Measurements from ENCODE around the gene KANSL1L.

Gene KANSL1L

DNA sequence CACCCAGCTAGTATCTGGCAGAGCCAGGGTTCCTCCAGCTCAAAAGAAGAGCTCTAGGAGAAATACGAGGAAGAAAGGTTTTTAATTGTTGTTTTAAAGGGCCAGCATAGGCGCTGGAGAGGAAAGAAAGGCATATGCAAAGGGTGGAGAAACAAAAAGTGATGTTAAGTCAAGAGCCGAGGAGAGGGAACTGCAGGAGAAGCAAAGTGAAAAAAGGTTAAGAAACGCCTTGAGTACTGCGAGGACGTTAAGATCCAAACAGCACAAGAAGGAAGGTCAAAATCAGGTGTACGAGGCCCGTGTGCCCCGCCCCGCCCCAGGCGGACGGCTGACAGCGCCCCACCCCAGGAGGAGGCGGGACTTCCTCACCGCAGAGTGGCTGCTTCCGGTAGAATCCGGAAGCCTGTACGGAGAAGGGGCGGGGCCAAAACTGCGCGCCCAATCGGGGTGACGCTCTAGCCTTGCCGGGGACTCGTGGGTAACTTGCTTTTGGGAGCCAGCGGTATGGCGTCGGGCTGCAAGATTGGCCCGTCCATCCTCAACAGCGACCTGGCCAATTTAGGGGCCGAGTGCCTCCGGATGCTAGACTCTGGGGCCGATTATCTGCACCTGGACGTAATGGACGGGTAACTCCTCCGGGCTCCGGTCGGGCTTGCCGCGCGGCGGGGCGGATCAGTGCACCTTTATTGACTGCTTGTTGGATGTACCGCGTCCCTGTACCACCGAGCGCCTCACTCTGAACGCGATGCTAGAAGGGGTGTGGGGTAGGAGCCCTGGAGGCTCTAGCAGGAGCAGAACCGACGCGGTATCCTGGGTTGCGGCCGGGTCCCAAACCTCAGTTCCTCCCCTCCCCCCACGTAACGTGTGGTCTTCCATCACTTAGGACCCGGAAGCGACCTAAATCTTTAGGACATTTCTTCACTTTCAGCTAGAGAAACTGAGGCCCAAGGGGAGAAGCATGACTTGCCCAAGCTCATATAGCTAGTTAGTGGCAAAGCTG is 168.8 kb downstream of the KANSL1L start, which contains the start of gene RPE:
RPE (plus strand) TSS at position 481 of the 1,000 bp plus-strand sequence; CDS start at position 505, 24 bp downstream.
- DNase-seq (ENCODE audit: low read depth in 1 of 2, low spot score in 1 of 2) = peak; percentile 93 to 97

DNA sequence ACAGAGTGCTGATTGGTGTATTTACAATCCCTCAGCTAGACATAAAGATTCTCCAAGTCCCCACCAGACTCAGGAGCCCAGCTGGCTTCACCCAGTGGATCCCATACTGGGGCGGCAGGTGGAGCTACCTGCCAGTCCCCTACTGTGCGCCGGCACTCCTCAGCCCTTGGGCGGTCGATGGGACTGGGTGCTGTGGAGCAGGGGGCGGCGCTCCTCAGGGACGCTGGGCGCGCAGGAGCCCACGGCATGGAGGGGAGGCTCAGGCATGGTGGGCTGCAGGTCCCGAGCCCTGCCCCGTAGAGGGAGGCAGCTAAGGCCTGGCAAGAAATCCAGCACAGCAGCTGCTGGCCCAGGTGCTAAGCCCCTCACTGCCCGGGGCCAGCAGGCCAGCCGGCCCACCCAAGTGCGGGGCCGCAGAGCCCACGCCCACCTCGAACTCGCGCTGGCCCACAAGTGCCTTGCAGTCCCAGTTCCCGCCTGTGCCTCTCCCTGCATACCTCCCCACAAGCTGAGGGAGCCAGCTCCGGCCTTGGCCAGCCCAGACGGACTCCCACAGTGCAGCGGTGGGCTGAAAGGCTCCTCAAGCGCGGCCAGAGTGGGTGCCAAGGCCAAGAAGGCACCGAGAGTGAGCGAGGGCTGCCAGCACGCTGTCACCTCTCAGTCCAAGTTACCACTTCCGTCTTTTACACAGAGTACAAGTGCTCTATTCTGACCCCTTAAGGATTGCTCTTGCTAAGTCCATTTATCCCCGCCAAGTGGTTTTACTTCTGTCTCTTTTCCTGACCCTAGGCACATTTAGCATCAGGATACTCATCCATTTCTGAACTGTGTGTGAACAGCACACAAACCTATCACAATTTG is 170.5 kb downstream of the KANSL1L start:
- no peak for DNase-seq (ENCODE audit: low read depth in 1 of 2, low spot score in 1 of 2)

DNA sequence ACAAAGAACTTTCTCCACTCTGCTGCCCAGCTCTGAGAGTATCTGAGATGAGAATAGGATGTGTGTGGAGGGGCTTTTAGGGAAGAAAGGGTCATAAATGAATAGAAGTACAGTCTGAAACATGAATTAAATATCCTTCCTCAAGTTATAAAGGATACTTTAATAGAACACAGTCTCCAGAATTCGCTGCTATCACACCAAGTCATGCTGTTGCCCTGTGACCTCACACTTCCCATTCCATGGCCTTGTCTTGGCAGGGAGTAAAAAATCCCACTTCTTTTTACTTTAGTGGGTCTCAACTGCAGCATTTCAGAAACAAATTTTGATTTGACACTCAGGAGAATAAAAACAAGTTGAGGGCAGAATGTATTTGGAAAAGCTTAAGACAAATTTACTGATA is 172.6 kb downstream of the KANSL1L start:
- DNase-seq (ENCODE audit: low read depth in 1 of 2, low spot score in 1 of 2) = no peak

DNA sequence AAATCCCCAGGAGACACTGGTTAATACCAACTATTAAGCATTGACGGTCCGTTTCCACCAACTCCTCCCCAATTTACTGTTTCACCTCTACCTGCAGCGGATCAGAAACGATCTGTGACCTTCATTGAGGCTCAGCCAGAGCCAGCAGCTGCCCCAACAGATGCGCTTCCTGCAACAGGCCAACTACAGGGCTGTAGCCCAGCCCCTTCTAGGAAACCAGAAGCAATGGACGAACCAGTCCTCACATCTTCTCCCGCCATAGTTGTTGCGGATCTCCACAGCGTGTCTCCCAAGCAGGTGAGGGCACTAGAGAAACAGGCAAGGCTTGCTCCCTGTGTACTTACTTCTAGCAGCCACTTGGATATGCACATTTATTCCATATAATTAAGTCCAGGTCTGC is 177.2 kb downstream of the KANSL1L start:
- no peak for DNase-seq (ENCODE audit: low read depth in 1 of 2, low spot score in 1 of 2)

DNA sequence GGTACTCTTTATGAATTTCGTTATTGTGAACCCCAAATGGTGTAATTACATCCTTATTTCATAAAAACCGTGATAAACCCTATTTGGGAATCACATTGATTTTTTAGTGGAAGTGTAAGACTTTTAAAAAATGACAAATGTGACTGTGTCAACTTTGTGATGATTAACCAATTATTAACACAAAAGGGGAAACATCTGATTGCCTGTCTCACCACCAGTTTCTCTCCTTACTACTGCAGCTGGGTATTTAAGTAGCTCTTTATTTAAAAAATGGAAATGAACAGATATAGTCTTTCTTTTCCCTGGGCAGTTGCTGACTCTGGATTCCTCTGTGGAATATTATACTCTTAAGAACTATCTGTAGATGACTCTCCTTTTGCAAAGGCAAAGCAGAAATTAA is 180.4 kb downstream of the KANSL1L start:
- no peak for DNase-seq (ENCODE audit: low read depth in 1 of 2, low spot score in 1 of 2)

DNA sequence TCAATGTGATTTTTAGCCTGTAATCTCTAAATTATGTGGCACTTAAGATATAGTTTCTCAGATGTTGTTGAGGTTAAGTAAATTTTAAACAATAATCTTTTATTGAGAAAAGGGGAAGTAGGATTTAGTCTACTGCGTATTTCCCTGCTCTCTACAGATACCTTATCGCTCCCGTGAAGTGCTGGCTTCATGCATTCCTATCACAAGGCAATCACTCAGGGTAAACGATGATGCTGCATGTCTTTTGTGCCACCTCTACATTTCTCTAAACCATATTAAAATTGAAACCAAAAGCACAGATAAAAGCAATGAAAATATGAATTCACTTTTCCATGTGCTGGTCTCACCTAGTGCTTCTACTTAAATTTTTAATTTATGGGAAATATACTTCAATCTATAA is 183.2 kb downstream of the KANSL1L start:
- DNase-seq (ENCODE audit: low read depth in 1 of 2, low spot score in 1 of 2) = no peak

DNA sequence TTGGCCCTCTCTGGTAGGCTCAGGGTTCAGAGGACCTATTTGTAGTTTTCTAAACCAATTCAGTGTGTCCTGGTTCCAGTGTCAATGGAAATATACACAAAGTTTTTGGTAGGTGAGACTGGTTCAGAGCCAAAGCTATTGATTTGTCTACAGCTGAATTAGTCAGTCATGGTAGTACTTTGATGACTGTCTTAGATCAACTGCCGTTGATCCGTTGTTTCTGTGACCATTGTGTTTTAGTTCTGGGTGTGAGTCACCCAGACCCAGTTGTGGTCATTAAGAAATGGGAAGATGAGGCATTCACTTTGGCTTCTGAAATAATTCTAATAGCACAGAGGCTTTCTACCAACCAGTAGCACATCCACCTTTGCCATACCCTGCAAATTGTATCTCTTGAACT is 184.8 kb downstream of the KANSL1L start:
- DNase-seq (ENCODE audit: low read depth in 1 of 2, low spot score in 1 of 2) = no peak

DNA sequence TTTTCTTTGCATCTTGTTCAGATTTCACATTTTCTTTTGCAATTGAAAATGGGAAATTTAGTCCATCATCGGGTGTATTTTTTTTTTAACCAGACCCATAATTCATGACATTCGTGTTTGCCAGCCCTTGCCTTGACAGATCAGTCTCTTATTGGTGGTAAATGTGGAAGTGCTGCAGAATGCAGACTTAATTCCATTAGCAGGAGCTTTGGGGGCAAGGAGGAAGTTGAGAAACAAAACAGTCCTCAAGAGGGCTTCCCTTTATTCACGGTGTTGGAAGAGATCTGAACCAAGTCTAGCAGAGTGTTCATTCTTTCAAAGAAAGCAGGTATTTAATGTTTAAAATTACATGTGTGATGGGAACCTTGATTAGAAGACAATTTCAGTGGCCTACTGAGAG is 185.3 kb downstream of the KANSL1L start:
- DNase-seq (ENCODE audit: low read depth in 1 of 2, low spot score in 1 of 2) = no peak

DNA sequence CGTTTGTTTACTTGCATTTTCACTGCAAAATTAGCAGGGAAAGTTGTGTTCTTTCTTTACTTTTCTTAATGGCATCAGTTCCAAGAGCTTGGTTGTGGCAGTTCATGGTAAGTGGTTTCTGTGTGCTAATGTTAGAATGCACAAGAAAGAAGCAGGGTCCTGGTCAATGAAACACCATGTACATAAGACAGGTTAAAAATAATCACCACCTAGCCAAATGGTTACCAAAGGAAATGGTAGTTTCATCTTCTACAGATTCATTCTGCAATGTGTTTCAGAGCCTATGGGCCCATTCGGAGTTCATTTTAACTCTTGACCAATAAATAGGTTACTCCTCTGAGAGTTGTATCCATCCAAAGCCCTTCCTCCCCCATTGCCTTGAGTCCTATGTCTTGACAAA is 186.9 kb downstream of the KANSL1L start:
- DNase-seq (ENCODE audit: low read depth in 1 of 2, low spot score in 1 of 2) = no peak

DNA sequence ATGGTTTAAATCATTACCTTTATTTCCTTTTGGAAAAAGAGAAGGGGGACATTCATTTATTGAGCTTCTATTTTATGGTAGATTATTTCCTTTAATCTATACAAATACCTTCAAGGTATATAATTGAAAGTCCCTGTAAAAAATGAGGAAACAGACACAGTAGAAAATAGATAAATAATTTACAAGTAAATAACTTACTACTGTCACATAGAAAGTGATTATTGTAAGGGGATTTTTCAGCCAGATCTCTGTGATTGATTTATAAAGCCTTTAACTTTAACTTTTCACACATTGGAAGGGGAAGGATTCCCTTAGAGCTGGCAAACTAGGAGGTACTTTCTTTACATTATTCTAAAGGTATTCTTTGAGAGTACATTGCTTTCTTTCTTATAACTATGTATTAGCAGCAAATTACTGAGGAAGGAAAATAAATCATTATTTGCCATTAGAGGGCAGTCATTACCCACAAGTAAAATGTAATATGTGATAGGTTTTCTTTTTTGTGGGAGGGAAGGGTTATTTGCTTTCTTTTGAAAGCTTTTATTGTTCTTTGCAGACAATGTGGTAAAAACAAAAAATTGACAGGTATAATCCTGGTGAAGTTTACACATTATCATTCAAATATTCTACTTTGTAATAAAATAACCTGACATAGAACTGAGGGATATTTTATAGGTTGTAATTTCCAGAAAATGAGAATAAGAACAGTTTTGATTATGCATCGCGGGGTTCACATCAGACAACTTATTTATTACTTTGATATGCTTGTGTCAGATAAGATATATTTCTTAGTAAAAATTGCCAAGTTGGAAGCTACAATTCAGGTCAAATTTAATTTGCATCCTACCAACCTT is 193.6 kb downstream of the KANSL1L start:
- DNase-seq (ENCODE audit: low read depth in 1 of 2, low spot score in 1 of 2) = no peak

DNA sequence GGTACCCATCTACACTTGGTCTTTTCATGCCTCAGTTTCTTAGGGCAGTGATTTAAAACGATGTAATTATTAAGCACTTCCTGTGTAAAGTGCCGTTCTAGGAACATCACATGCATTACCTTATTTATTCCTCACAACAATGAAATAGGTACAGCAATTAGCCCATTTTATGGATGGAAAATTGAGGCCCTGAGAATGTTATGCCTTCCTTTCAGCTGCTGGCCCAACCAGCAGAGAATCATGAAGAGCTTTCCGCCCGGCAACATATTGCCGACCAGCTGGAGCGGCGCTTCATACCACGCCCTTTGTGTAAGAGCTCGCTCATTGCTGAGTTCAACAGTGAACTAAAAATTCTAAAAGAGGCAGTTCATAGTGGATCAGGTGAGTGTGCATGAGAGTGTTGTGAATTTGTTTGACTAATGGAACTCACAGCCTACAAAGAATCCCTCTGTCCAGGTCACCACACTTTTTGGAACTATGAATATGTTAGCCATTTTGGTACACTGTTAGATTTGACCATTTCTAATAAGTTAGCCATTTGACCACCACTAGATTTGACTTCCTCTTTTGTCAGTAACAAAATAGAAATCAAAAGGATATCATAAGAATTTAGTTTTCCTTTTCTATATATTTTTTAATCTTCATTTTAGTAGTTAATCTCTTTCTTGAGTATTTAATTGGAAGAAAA is 194.4 kb downstream of the KANSL1L start:
- DNase-seq (ENCODE audit: low read depth in 1 of 2, low spot score in 1 of 2) = no peak

DNA sequence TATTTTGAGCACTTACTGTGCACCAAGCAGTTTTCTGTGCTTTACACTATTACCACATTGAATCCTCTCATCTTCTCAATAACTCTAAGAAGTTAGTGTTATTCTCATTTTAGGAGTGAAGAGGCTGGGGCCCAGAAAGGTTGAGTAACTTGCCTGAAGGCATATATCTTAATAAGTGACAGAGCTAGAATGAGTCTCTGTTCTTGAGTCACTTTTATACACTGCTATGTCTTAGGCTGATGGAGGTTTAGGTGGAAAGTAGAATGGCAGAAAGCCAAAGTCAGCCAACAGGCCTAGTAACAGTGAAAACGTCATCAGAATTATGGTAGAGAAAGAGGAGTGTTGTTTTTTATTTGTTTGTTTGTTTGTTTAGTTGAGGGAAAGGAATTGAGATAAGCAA is 196.6 kb downstream of the KANSL1L start:
- no peak for DNase-seq (ENCODE audit: low read depth in 1 of 2, low spot score in 1 of 2)

DNA sequence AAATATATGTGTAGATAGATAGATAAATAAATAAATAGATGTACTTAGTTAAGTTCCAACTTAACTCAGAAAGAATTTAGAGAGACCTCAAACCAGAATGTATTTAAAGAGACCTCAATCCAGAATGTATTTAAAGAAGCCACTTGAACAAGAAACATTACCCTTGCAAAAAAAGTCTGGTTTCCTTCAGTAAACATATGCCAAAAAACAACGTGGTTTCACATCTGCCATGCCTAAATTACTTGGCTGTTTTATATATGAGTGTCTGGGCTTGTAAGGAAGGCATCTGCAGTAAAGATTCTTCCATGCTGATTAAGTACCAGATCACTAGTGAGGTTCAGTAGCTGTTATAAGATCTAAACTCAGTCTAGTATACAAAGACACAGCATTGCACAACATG is 197.9 kb downstream of the KANSL1L start:
- DNase-seq (ENCODE audit: low read depth in 1 of 2, low spot score in 1 of 2) = no peak
